H1 (cell line): ENCODE measurements around the gene PROZ. TPM values are rescaled to one million over a fixed set of nuclear protein-coding genes. Genes with fewer than 3 reads are reported as not detected.

Experiments used
- CTCF ChIA-PET: fragments of 300-600 bp; sonication (Branson Sonifier 250); formaldehyde crosslinking; loops from one replicate; lab custom pipeline; 2021; ENCODE audit not compliant: partially characterized antibody; lab: Charles Lee
- POLR2A ChIA-PET: fragments of 300-600 bp; sonication (Branson Sonifier 250); formaldehyde crosslinking; loops from one replicate; lab custom pipeline; 2021; ENCODE audit warnings: inconsistent platforms; ENCODE audit not compliant: partially characterized antibody; lab: Charles Lee
- DNase-seq, 2 experiments: peaks; one replicate each; pipeline versions ENCODE4 v3.0.0 to v3.0.0-alpha.2; 2010 to 2022; ENCODE audit warnings: low spot score in 2 of 2, low read depth in 1 of 2, mixed read lengths in 1 of 2
- FAIRE-seq: peaks from 2 replicates; lab custom pipeline; 2011; peaks lifted over from hg19 to GRCh38; lab: Jason Lieb, UNC
- H2AFZ ChIP-seq: 2 replicates; pipeline ENCODE4 v1.8.1; 2012; ENCODE audit warnings: low read length, inconsistent platforms
- H2AK5ac ChIP-seq: 2 replicates; pipeline ENCODE4 v1.6.1; 2013; ENCODE audit warnings: low read depth, low read length
- H2BK120ac ChIP-seq: replicated peaks from 2 replicates; pipeline ENCODE3; 2013; ENCODE audit warnings: low read depth, low read length, inconsistent platforms
- H2BK12ac ChIP-seq: 2 replicates; pipeline ENCODE4 v1.6.1; 2013; ENCODE audit warnings: low read depth, low read length
- H2BK15ac ChIP-seq: 2 replicates; pipeline ENCODE4 v1.6.1; 2013; ENCODE audit warnings: low read length
- H2BK20ac ChIP-seq: 2 replicates; pipeline ENCODE4 v1.6.1; 2013; ENCODE audit warnings: low read length
- H2BK5ac ChIP-seq: 2 replicates; pipeline ENCODE4 v1.6.1; 2013; ENCODE audit warnings: low read depth, low read length
- H3K14ac ChIP-seq: 2 replicates; pipeline ENCODE4 v1.6.1; 2013; ENCODE audit warnings: inconsistent platforms; ENCODE audit not compliant: insufficient read length
- H3K18ac ChIP-seq: 2 replicates; pipeline ENCODE4 v1.6.1; 2013; ENCODE audit warnings: low read length; ENCODE audit errors: extremely low read depth
- H3K23ac ChIP-seq: 2 replicates; pipeline ENCODE4 v1.6.1; 2013; ENCODE audit warnings: inconsistent platforms; ENCODE audit not compliant: insufficient read length
- H3K23me2 ChIP-seq: 2 replicates; pipeline ENCODE4 v1.6.1; 2013; ENCODE audit warnings: low read depth, low read length
- H3K27ac ChIP-seq: 2 replicates; pipeline ENCODE4 v1.6.1; 2011; ENCODE audit warnings: low read depth, low read length, inconsistent platforms
- H3K27me3 ChIP-seq, 4 experiments: replicated peaks in 1 of 4; 1 replicate in 1 of 4; 2 replicates in 3 of 4; pipeline versions ENCODE4 v1.6.1 to v1.8.1; 2011 to 2013; ENCODE audit warnings: low read length in 3 of 4, mild to moderate bottlenecking in 3 of 4, inconsistent platforms in 2 of 4, mixed read lengths in 2 of 4, moderate library complexity in 1 of 4; ENCODE audit not compliant: control insufficient read depth in 3 of 4, insufficient read depth in 3 of 4; ENCODE audit errors: extremely low read depth in 1 of 4
- H3K36me3 ChIP-seq, 4 experiments: 2 replicates each; pipeline versions ENCODE4 v1.6.1 to v1.8.1; 2011 to 2013; ENCODE audit warnings: mild to moderate bottlenecking in 4 of 4, low read length in 3 of 4, moderate library complexity in 2 of 4, control low read depth in 1 of 4, inconsistent platforms in 1 of 4; ENCODE audit not compliant: insufficient read depth in 4 of 4, control insufficient read depth in 2 of 4
- H3K4ac ChIP-seq: replicated peaks from 2 replicates; pipeline ENCODE3; 2013; ENCODE audit warnings: low read length, low read depth, mixed read lengths, inconsistent platforms; ENCODE audit not compliant: insufficient read length
- H3K4me1 ChIP-seq, 4 experiments: replicated peaks in 1 of 4; 1 replicate in 1 of 4; 2 replicates in 3 of 4; pipeline versions ENCODE4 v1.6.1 to v1.8.1; 2011 to 2013; ENCODE audit warnings: low read length in 3 of 4, inconsistent platforms in 2 of 4, mixed read lengths in 1 of 4; ENCODE audit not compliant: insufficient read depth in 4 of 4, control insufficient read depth in 3 of 4
- H3K4me2 ChIP-seq, 2 experiments: 2 replicates each; pipeline versions ENCODE4 v1.6.1 to v1.8.1; 2011 to 2013; ENCODE audit warnings: low read depth in 2 of 2, low read length in 2 of 2, control low read depth in 1 of 2, inconsistent platforms in 1 of 2, mild to moderate bottlenecking in 1 of 2; ENCODE audit not compliant: insufficient read depth in 1 of 2
- H3K4me3 ChIP-seq, 4 experiments: fragments of 200-600, 300-600 bp in 1 of 4; sonication (generic), shearing (Covaris generic), sonication (Bioruptor Twin) in 1 of 4; 2 replicates each; pipeline versions ENCODE4 v1.5.1 to v1.8.1; 2011 to 2016; ENCODE audit warnings: low read length in 4 of 4, low read depth in 3 of 4, control low read depth in 2 of 4, inconsistent platforms in 2 of 4, mild to moderate bottlenecking in 2 of 4, mixed read lengths in 1 of 4, moderate library complexity in 1 of 4; ENCODE audit not compliant: insufficient read depth in 2 of 4; ENCODE audit errors: extremely low read depth in 1 of 4
- H3K56ac ChIP-seq: replicated peaks from 2 replicates; pipeline ENCODE3; 2013; ENCODE audit warnings: low read depth, mild to moderate bottlenecking, mixed read lengths, low read length, inconsistent platforms; ENCODE audit not compliant: insufficient read length
- H3K79me1 ChIP-seq: 2 replicates; pipeline ENCODE4 v1.6.1; 2013; ENCODE audit warnings: low read depth, low read length, control low read depth
- H3K79me2 ChIP-seq, 2 experiments: 2 replicates each; pipeline versions ENCODE4 v1.6.1 to v1.8.1; 2012 to 2013; ENCODE audit warnings: low read length in 2 of 2, mild to moderate bottlenecking in 2 of 2, inconsistent platforms in 1 of 2; ENCODE audit not compliant: insufficient read depth in 2 of 2, control insufficient read depth in 1 of 2
- H3K9ac ChIP-seq, 4 experiments: replicated peaks in 1 of 4; 1 replicate in 1 of 4; 2 replicates in 3 of 4; pipeline versions ENCODE4 v1.6.1 to v1.8.1; 2011 to 2013; ENCODE audit warnings: low read depth in 3 of 4, low read length in 3 of 4, control low read depth in 2 of 4, mild to moderate bottlenecking in 2 of 4, moderate library complexity in 2 of 4, inconsistent platforms in 1 of 4; ENCODE audit errors: extremely low read depth in 1 of 4
- H3K9me3 ChIP-seq, 2 experiments: 2 replicates each; pipeline versions ENCODE4 v1.6.1 to v1.8.1; 2012 to 2013; ENCODE audit warnings: mild to moderate bottlenecking in 2 of 2, moderate library complexity in 2 of 2, control low read depth in 1 of 2, inconsistent platforms in 1 of 2, low read depth in 1 of 2, low read length in 1 of 2, mixed read lengths in 1 of 2; ENCODE audit not compliant: insufficient read depth in 2 of 2
- H4K20me1 ChIP-seq, 2 experiments: replicated peaks in 1 of 2; 2 replicates each; pipeline versions ENCODE3 to v1.8.1; 2011 to 2013; ENCODE audit warnings: inconsistent platforms in 2 of 2, low read length in 2 of 2, mild to moderate bottlenecking in 1 of 2; ENCODE audit not compliant: insufficient read depth in 2 of 2, control insufficient read depth in 1 of 2
- H4K5ac ChIP-seq: 2 replicates; pipeline ENCODE4 v1.6.1; 2013; ENCODE audit warnings: low read length, low read depth, mixed read lengths, inconsistent platforms; ENCODE audit not compliant: insufficient read length
- H4K8ac ChIP-seq: 2 replicates; pipeline ENCODE4 v1.8.0; 2013; ENCODE audit warnings: mild to moderate bottlenecking, moderate library complexity, low read length, inconsistent platforms; ENCODE audit not compliant: insufficient read depth; ENCODE audit errors: extremely low read depth
- H4K91ac ChIP-seq: replicated peaks from 2 replicates; pipeline ENCODE3; 2013; ENCODE audit warnings: low read length, mixed read lengths, inconsistent platforms; ENCODE audit not compliant: insufficient read length
- ATF2 ChIP-seq: IDR thresholded peaks from 2 replicates; pipeline ENCODE4 v1.6.1; 2012; ENCODE audit warnings: low read length, inconsistent platforms
- CREB1 ChIP-seq: IDR thresholded peaks from 2 replicates; pipeline ENCODE4 v1.6.1; 2012; ENCODE audit warnings: inconsistent platforms
- CTCF ChIP-seq, 3 experiments: IDR thresholded peaks; 1 replicate in 2 of 3; 2 replicates in 1 of 3; pipeline versions ENCODE4 v1.5.1 to v1.6.1; 2011; ENCODE audit warnings: low read length in 3 of 3, mild to moderate bottlenecking in 3 of 3, inconsistent platforms in 2 of 3, low read depth in 1 of 3, moderate library complexity in 1 of 3; ENCODE audit not compliant: insufficient read depth in 1 of 3; ENCODE audit errors: control extremely low read depth in 1 of 3
- FOSL1 ChIP-seq: IDR thresholded peaks from 2 replicates; pipeline ENCODE4 v1.6.1; 2011; ENCODE audit warnings: mild to moderate bottlenecking, low read depth, low read length, moderate library complexity; ENCODE audit not compliant: insufficient read depth
- MAX ChIP-seq: IDR thresholded peaks from 2 replicates; pipeline ENCODE4 v1.6.1; 2012; ENCODE audit warnings: inconsistent platforms
- RFX5 ChIP-seq: IDR thresholded peaks from 2 replicates; pipeline ENCODE4 v1.6.1; 2011; ENCODE audit warnings: low read depth, low read length, improper control_type of control experiment, borderline replicate concordance
- RXRA ChIP-seq: IDR thresholded peaks from 2 replicates; pipeline ENCODE4 v1.6.1; 2011; ENCODE audit warnings: low read depth, mild to moderate bottlenecking, low read length, moderate library complexity; ENCODE audit not compliant: insufficient read depth
- SAP30 ChIP-seq: fragments of 300-600 bp; sonication (generic); IDR thresholded peaks from 2 replicates; pipeline ENCODE4 v1.7.1; 2012; ENCODE audit warnings: low read length, moderate library complexity, mild to moderate bottlenecking, inconsistent platforms; ENCODE audit not compliant: insufficient read depth, insufficient replicate concordance
- TBP ChIP-seq: IDR thresholded peaks from 2 replicates; pipeline ENCODE4 v1.6.1; 2011; ENCODE audit warnings: low read depth, low read length, improper control_type of control experiment
- WGBS, 2 experiments: shearing (Covaris generic) in 1 of 2; methylation state at CpG; one replicate each; pipeline versions ENCODE4 v1.1.6 to v1.1.7; 2013 to 2015; ENCODE audit warnings: low lambda C conversion rate in 2 of 2, mixed read lengths in 2 of 2, inconsistent platforms in 1 of 2, low coverage in 1 of 2, missing lambda C conversion rate in 1 of 2; ENCODE audit not compliant: insufficient replicate concordance in 2 of 2, insufficient coverage in 1 of 2, insufficient read length in 1 of 2; ENCODE audit errors: extremely low coverage in 1 of 2, missing lambda C conversion rate in 1 of 2; 5-methylcytosine and 5-hydroxymethylcytosine counted together
- polyA plus RNA-seq, 7 experiments: library from polyadenylated mRNA; depleted of rRNA in 3 of 7; stranded (reverse) in 5 of 7; unstranded in 2 of 7; fragments of >200 nt in 5 of 7; fragments of 200-250 nt in 2 of 7; gene quantifications; 1 replicate in 5 of 7; 2 replicates in 1 of 7; 4 replicates in 1 of 7; pipeline versions ENCODE4 v1.2.1 to v1.2.3, GENCODE V29; 2011 to 2013; ENCODE audit warnings: missing spikeins in 2 of 7, mixed read lengths in 2 of 7
- total RNA-seq: library from RNA; stranded (reverse); fragmentation: NEBNext Ultra II Directional; extraction: Animal tissue kit (Norgen Biotek cat#: 25700); gene quantifications from 2 replicates; pipeline ENCODE4 v1.2.1, GENCODE V29; 2021

PROZ gene
- total and polyA plus RNA-seq, 2 of the 8 experiments (the other 6 are each of a cell fraction or from before 2014, with no cell fraction given), result not detected

GRCh38 chr13:113166266-113166665 is 7.8 kb downstream of the PROZ start:
- H3K4me3 ChIP-seq, result no peak overlapping the region
- no peak overlapping the region for H2AK5ac ChIP-seq
- no peak overlapping the region for H3K14ac ChIP-seq
- H2BK15ac ChIP-seq, result no peak overlapping the region
- no peak for DNase-seq
- POLR2A ChIA-PET, result interaction anchor here (1.2 to 2.5 kb wide), 2 partner anchors 13 to 43 kb away, joined by 3 to 7 read pairs; partner anchors contain the start of genes CUL4A and PCID2
- H3K36me3 ChIP-seq, result peaks cover 0 to 14% (median 4%) of the 10 kb centered on the region in 4 experiments; a peak in 4 of 8 replicates
- no peak overlapping the region for H3K4ac ChIP-seq
- H3K4me1 ChIP-seq, result peaks cover 0 to 12% (median 3%) of the 10 kb centered on the region in 4 experiments; a peak in 5 of 7 replicates
- FAIRE-seq, result no peak
- no peak overlapping the region for H2BK5ac ChIP-seq
- H2AFZ ChIP-seq, result no peak overlapping the region
- H3K56ac ChIP-seq, result no peak overlapping the region
- no peak overlapping the region for H3K4me2 ChIP-seq
- 95% methylated on average over 10 of the region's 10 CpGs; no CpG with 5 or more reads in 1 of the 2 experiments for WGBS, 2 experiments
- H3K18ac ChIP-seq, result no peak overlapping the region
- no peak overlapping the region for H2BK20ac ChIP-seq
- H2BK120ac ChIP-seq, result no peak overlapping the region
- no peak overlapping the region for H4K5ac ChIP-seq
- no peaks in the 10 kb centered on the region for H3K79me2 ChIP-seq
- H3K27ac ChIP-seq, result no peak overlapping the region
- H3K9ac ChIP-seq, result no peak overlapping the region
- no peak overlapping the region for H4K8ac ChIP-seq
- no peak overlapping the region for H4K91ac ChIP-seq
- H2BK12ac ChIP-seq, result no peak overlapping the region
- CTCF ChIA-PET, result no interaction called here
- H3K23me2 ChIP-seq, result no peaks in the 10 kb centered on the region
- no peaks in the 10 kb centered on the region for H3K79me1 ChIP-seq
- H4K20me1 ChIP-seq, result no peaks in the 10 kb centered on the region
- no peak overlapping the region for H3K23ac ChIP-seq
- H3K27me3 ChIP-seq, result no peaks in the 10 kb centered on the region
- H3K9me3 ChIP-seq, result no peaks in the 10 kb centered on the region
- TF ChIP-seq RFX5 (no peak), RXRA (no peak), FOSL1 (no peak), CREB1 (no peak), SAP30 (no peak), MAX (no peak), TBP (no peak), CTCF (IDR thresholded peaks at IDR 0.05; ENCODE audit: control extremely low read depth in 1 of 3, insufficient read depth in 1 of 3, low read depth in 1 of 3, low read length in 3 of 3) (no peak), ATF2 (no peak)
